Measurements from ENCODE around the gene ABHD17B.

DNA sequence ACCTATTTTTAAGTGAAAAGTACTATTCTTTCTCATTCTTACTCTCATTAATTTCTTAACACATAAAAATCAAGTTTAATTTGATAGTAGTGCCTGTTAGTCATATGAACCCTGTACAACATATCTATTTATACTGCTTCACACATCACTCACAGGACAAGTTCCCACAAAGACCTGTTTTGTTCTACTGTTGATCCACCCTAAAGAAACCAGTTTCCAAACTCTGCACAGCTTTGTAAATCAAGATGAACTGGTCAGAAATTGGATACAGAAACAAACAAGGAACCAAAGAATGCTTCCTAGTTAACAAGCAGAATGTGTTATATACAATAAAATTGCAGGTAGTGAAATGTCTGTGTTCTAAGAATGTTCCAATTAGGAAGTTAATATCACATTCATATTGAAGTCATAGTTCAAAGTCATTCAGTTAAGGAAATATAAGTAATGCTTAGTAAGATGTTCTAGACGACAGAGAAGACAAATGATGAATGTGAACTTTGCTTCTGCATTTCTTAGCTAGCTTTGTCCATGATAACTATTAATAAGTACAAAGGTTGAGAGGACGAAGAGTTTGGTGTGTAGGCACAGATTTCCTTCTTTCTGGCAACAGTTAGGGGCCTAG is 33.9 kb upstream of the ABHD17B start:
- TF ChIP-seq, protein P1, sequence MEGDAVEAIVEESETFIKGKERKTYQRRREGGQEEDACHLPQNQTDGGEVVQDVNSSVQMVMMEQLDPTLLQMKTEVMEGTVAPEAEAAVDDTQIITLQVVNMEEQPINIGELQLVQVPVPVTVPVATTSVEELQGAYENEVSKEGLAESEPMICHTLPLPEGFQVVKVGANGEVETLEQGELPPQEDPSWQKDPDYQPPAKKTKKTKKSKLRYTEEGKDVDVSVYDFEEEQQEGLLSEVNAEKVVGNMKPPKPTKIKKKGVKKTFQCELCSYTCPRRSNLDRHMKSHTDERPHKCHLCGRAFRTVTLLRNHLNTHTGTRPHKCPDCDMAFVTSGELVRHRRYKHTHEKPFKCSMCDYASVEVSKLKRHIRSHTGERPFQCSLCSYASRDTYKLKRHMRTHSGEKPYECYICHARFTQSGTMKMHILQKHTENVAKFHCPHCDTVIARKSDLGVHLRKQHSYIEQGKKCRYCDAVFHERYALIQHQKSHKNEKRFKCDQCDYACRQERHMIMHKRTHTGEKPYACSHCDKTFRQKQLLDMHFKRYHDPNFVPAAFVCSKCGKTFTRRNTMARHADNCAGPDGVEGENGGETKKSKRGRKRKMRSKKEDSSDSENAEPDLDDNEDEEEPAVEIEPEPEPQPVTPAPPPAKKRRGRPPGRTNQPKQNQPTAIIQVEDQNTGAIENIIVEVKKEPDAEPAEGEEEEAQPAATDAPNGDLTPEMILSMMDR (conservative IDR thresholded peaks at IDR 0.05; ENCODE audit: low read depth, low read length): no peak
- no peak for TF ChIP-seq EZH2 (IDR thresholded peaks at IDR 0.05; ENCODE audit: low read length, unreplicated experiment)
- no peak for TF ChIP-seq EZH2phosphoT487 (IDR thresholded peaks at IDR 0.05; ENCODE audit: borderline replicate concordance, low read length)
